ENCODE data around the gene EIF4G1.
A peak's percentile ranks its signal among the peaks of the same experiment; 100 is the strongest.

EIF4G1 gene

DNA sequence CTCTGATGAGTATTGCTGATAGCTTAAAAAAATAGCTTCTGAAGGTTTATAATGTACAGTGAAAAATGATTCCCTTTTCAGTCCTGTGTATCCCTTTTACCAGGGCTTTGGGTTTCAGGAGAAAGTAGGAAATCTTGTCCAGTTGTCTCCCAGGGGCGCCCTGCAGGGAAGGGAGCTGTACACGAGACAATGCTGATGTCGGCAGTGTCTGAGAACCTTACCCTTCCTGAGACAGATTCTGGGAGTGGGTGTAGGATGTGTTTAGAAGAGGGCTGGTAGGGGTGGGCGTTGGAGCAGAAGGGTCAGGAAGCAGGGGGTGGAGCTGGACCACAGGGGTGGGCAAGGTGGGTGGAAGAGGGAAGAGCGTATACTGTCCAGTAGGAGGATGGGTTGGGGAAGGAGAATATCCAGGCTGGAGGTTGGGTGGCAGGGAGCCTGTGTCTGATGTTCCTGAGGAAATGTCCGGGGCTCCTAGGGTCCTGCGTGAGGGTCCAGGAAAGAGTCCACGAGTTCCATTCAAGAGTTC lies 58.0 kb downstream of the EIF4G1 start:
- H3K36me3 ChIP-seq (ENCODE audit: insufficient read depth, low read length): 0 out of 2 replicates have a peak, but pooled peaks cover 10% of the 10 kb centered on the region
- H3K9ac ChIP-seq (ENCODE audit: low read depth, low read length): no peak overlapping the region
- no peaks in the 10 kb centered on the region for H3K9me3 ChIP-seq (ENCODE audit: control insufficient read depth, insufficient read depth, low read length)
- H3K4me1 ChIP-seq (ENCODE audit: insufficient read depth, low read length): peaks cover 10% of the 10 kb centered on the region

DNA sequence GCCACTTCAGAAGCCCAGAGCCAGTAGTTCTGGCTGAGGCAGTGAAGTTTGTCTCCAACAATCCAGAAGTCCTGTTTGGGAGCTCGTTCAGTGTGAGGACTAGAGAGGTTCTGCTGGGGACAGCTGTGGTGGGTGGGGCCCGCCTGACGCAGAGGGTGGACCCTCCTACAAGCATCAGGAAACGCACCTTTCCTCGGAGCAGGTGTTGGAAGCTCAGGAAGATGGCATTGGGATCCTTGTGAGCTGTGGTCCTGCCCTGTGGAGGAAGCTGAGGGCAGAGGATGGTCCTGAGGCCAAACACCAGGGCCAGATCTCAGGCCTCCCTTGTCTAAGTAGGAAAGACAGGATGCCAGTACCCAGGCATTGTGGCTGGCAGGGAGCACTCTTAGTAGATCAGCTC lies 58.5 kb downstream of the EIF4G1 start:
- no peaks in the 10 kb centered on the region for H3K9me3 ChIP-seq (ENCODE audit: control insufficient read depth, insufficient read depth, low read length)
- H3K9ac ChIP-seq (ENCODE audit: low read depth, low read length): no peak overlapping the region
- 0 out of 2 replicates have a peak, but pooled peaks cover 10% of the 10 kb centered on the region for H3K36me3 ChIP-seq (ENCODE audit: insufficient read depth, low read length)
- H3K4me1 ChIP-seq (ENCODE audit: insufficient read depth, low read length): peaks cover 10% of the 10 kb centered on the region

DNA sequence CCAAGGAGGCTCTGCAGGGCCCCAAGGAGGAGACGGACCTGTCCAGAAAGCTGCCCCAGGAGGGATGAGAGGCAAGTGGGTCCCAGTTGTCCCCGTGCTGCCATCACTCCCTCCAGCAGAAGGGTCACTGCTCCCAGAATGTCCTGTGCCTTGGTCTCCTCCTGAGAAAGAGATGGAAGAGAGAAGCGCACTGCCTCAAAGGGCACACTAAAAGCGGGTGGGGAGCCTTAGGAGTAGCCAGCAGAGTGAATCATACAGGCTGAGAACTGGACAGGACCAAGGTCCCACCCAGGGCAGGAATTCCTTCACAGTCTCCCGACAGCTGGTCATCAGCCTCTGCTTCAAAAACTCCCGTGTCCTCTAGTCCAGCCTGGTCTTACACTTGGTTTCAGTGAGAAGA lies 59.0 kb downstream of the EIF4G1 start:
- Histone ChIP-seq H3K36me3 (ENCODE audit: insufficient read depth, low read length) (0 out of 2 replicates have a peak, but pooled peaks cover 7% of the 10 kb centered on the region), H3K9ac (ENCODE audit: low read depth, low read length) (no peak overlapping the region)

DNA sequence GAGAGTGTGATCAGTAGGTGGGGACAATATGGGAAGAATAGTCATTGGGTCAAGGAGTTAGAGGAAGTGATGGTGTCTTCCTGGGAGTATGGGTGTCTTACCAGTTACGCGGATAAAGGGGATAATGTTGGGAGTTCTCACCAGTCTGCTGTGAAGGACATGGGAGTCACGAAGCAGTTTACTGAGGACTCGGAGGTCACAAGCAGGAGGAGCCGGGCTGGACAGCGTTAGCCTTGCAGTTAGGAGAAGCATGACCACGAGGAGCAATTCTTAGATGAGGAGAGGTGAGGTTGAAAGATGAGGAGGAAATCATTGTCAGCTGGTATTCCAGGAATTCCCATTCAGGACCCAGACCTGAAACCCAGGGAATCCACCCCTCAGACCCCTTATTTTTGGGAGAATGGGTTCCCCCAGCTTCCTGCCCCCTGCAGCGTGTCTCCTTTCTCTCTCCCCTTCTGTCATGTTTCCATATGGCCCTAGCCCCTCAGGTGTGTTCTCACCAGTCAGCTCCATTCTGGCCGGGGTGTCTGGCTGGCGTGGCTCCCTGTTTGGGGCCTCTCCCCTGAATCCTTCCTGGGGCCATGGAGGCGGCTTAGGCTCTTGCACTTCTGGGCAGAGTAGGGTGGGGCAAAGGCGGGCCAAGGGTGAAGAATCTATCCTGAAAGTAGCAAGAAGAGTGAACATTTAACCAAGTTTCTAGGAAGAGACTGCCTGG lies 61.5 kb downstream of the EIF4G1 start:
- Histone ChIP-seq H3K9me3 (ENCODE audit: control insufficient read depth, insufficient read depth, low read length) (no peaks in the 10 kb centered on the region), H3K9ac (ENCODE audit: low read depth, low read length) (no peak overlapping the region), H3K36me3 (ENCODE audit: insufficient read depth, low read length) (no peaks in the 10 kb centered on the region), H3K4me1 (ENCODE audit: insufficient read depth, low read length) (peaks cover 24% of the 10 kb centered on the region)

More for the DNA sequence above, 59.0 kb downstream of the EIF4G1 start:
- peaks cover 14% of the 10 kb centered on the region for H3K4me1 ChIP-seq (ENCODE audit: insufficient read depth, low read length)
- H3K9me3 ChIP-seq (ENCODE audit: control insufficient read depth, insufficient read depth, low read length): no peaks in the 10 kb centered on the region

DNA sequence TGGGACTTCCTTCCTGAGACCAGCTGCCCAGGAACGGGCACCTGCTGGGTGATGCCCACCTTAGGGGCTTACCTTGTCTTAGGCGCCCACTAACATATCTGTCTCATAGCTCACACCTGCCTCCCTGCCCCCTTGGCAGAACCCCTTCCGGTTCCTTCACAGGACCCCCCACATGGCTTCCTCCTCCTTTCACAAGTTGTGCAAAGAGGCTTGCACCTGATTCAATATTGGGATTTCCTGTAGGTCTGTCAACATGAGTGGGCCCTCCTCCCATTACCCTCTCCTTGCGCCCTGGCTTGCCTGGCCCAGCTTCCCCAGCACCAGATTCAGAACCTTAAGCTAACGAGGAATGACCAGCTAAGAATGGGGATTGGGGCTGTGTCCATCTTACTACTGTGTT lies 63.0 kb downstream of the EIF4G1 start:
- Histone ChIP-seq H3K36me3 (ENCODE audit: insufficient read depth, low read length) (no peaks in the 10 kb centered on the region), H3K9me3 (ENCODE audit: control insufficient read depth, insufficient read depth, low read length) (no peaks in the 10 kb centered on the region), H3K4me1 (ENCODE audit: insufficient read depth, low read length) (peaks cover 14% of the 10 kb centered on the region; the same call in 1 of the 2 replicates), H3K9ac (ENCODE audit: low read depth, low read length) (peak overlapping the region; percentile 18; the same call in 1 of the 2 replicates)

DNA sequence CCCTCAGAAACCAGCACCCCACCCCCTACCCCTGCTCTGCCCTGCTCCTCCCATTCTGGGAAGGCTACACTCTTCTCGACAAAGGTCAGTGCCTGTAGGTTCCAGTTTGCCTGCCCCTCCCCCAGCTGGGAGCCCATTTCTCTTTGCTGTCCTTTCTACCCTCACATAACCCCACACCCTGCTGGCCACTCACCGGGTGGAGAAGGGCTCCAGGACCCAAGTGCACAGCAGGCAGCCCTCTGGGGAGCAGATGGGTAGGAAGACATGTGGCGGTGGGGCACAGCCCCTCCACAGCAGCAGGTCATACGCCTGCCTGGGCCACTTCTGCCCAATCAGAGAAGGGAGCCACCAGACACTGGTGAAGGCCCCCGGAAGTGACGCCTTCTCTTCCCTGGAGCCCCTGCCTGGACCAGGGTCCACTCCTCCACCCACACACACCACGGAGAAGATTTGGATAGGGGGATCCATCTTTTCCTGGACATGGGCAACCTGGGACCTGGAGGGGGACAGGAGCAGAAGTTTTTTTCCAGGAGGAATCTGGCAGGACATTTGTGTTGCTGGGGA lies 63.6 kb downstream of the EIF4G1 start, which contains the start of gene THPO:
THPO (minus strand) TSS at position 326 of the 564 bp plus-strand sequence. CDS start 1,948 bp downstream, outside the sequence.
- H3K9me3 ChIP-seq (ENCODE audit: control insufficient read depth, insufficient read depth, low read length): no peaks in the 10 kb centered on the region

DNA sequence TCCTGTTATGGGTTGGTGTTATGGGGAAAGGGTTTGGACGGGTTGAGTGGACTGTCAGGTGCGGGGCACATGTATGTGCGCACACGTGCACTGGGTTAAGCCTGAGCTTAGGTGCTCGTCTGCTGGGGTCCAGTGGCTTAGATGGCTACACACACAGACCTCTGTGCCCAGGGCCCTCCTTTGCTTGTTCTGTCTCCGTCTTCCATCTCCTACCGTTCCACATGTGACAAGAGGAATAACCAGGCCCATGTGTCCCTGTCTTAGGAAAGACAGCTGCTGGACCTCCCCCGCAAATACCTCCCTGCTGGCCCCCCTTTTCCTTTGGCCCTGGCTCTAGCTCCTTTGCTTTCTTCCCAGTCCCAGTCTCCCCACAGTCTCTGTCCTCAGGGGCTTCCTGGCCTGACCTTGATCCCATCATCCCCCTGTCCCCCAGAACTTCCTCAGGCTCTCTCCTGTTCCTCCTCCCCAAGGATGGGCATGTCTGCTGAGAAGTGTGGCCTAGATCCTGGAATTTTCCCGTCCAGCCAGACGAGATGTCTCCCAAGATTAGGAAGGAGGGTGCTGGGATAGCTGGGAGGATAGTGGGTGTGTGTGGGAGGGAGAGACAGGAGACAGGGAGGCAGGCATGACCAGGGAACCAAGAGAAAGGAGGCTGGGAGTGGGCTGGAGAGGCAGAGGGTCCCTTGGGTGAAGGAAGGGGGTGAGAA lies 64.4 kb downstream of the EIF4G1 start:
- Histone ChIP-seq H3K36me3 (ENCODE audit: insufficient read depth, low read length) (no peaks in the 10 kb centered on the region), H3K9ac (ENCODE audit: low read depth, low read length) (no peak overlapping the region; the same call in 1 of the 2 replicates), H3K4me1 (ENCODE audit: insufficient read depth, low read length) (peaks cover 14% of the 10 kb centered on the region; the same call in 1 of the 2 replicates), H3K9me3 (ENCODE audit: control insufficient read depth, insufficient read depth, low read length) (no peaks in the 10 kb centered on the region)

More for the DNA sequence above, 63.6 kb downstream of the EIF4G1 start, which contains the start of gene THPO:
- Histone ChIP-seq H3K9ac (ENCODE audit: low read depth, low read length) (peak within 1 kb of the TSS; percentile 18; the same call in 1 of the 2 replicates), H3K36me3 (ENCODE audit: insufficient read depth, low read length) (no peaks in the 10 kb centered on the region), H3K4me1 (ENCODE audit: insufficient read depth, low read length) (peaks cover 14% of the 10 kb centered on the region; the same call in 1 of the 2 replicates)

DNA sequence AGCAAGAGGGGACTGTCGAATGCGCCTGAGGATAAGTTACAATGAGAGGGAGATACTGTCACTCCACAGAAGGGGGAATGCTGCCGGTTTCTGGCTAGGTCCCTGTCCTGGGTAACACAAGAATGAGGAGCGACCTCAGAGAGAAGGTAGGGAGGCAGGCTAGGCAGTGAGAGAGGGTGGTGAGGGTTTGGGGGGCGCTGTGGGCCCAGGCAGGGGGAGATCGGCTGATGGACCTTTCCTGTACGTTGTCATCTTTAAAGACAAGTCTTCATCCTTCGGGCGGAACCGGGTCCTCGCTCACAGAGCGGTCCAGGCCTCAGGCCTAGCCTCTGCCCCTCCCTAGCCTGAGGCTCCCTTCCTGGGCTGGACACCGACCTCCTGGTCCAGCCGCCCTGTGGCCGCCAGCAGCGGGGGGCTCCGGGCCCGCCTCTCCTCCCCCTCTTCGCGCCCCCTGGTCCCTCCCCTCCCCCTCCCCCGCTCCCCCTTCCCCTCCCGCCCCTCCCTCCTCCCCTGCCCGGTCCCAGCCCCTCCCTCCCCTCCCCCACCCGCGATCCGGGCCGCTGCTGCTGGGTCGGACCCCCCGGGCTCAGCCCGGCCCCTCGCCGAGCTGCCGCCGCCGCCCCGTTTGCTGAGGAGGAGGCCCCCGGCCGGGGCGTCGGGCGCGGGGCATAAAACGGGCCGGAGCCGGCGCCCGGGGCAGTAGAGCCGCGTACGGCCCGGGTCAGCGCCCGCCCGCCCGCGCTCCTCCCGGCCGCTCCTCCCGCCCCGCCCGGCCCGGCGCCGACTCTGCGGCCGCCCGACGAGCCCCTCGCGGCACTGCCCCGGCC lies 65.2 kb downstream of the EIF4G1 start, which contains the start of gene CHRD:
CHRD (plus strand) TSS at position 697 of the 827 bp plus-strand sequence. CDS start 265 bp downstream, outside the sequence.
- peaks cover 14% of the 10 kb centered on the region; the same call in 1 of the 2 replicates for H3K4me1 ChIP-seq (ENCODE audit: insufficient read depth, low read length)
- no peaks in the 10 kb centered on the region for H3K36me3 ChIP-seq (ENCODE audit: insufficient read depth, low read length)
- peak within 1 kb of the TSS; percentile 53; the same call in 1 of the 2 replicates for H3K9ac ChIP-seq (ENCODE audit: low read depth, low read length)
- no peaks in the 10 kb centered on the region for H3K9me3 ChIP-seq (ENCODE audit: control insufficient read depth, insufficient read depth, low read length)

DNA sequence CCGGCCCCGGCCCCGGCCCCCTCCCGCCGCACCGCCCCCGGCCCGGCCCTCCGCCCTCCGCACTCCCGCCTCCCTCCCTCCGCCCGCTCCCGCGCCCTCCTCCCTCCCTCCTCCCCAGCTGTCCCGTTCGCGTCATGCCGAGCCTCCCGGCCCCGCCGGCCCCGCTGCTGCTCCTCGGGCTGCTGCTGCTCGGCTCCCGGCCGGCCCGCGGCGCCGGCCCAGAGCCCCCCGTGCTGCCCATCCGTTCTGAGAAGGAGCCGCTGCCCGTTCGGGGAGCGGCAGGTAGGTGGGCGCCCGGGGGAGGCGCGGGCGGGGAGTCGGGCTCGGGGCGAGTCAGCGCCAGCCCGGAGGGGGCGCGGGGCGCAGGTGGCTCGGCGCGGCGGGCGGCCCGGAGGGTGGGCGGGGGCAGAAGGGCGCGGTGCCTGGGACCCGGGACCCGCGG lies 65.8 kb downstream of the EIF4G1 start:
- no peaks in the 10 kb centered on the region for H3K36me3 ChIP-seq (ENCODE audit: insufficient read depth, low read length)

DNA sequence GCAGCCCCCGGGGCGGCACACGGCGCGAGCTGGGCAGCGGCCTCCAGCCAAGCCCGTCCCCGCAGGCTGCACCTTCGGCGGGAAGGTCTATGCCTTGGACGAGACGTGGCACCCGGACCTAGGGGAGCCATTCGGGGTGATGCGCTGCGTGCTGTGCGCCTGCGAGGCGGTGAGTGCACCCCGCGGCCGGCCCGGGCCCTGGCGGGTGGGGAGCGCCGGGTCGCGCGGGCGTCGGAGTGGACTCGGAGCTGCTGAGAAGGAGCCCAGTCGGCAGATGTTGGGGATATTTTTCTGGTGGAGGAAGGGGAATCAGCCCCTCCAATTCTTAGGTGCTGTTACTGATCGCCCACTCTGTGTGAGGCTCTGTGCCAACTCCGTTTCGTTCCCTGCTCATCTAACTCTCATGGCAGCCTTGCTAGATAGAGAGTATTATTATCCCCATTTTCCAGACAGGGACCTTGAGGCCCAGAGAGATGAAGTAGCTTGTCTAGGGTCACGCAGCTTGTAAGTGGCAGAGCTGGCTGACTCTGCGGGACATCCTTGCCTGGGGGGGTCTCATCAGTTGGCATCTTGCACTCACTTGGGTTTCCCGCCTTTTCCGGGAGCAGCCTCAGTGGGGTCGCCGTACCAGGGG lies 66.3 kb downstream of the EIF4G1 start:
- peak overlapping the region; percentile 53; the same call in 1 of the 2 replicates for H3K9ac ChIP-seq (ENCODE audit: low read depth, low read length)
- H3K36me3 ChIP-seq (ENCODE audit: insufficient read depth, low read length): no peaks in the 10 kb centered on the region
- H3K4me1 ChIP-seq (ENCODE audit: insufficient read depth, low read length): peaks cover 14% of the 10 kb centered on the region; the same call in 1 of the 2 replicates
- H3K9me3 ChIP-seq (ENCODE audit: control insufficient read depth, insufficient read depth, low read length): no peaks in the 10 kb centered on the region

More for the DNA sequence above, 65.8 kb downstream of the EIF4G1 start:
- peaks cover 14% of the 10 kb centered on the region; the same call in 1 of the 2 replicates for H3K4me1 ChIP-seq (ENCODE audit: insufficient read depth, low read length)
- H3K9ac ChIP-seq (ENCODE audit: low read depth, low read length): peak overlapping the region; percentile 53; the same call in 1 of the 2 replicates
- H3K9me3 ChIP-seq (ENCODE audit: control insufficient read depth, insufficient read depth, low read length): no peaks in the 10 kb centered on the region

DNA sequence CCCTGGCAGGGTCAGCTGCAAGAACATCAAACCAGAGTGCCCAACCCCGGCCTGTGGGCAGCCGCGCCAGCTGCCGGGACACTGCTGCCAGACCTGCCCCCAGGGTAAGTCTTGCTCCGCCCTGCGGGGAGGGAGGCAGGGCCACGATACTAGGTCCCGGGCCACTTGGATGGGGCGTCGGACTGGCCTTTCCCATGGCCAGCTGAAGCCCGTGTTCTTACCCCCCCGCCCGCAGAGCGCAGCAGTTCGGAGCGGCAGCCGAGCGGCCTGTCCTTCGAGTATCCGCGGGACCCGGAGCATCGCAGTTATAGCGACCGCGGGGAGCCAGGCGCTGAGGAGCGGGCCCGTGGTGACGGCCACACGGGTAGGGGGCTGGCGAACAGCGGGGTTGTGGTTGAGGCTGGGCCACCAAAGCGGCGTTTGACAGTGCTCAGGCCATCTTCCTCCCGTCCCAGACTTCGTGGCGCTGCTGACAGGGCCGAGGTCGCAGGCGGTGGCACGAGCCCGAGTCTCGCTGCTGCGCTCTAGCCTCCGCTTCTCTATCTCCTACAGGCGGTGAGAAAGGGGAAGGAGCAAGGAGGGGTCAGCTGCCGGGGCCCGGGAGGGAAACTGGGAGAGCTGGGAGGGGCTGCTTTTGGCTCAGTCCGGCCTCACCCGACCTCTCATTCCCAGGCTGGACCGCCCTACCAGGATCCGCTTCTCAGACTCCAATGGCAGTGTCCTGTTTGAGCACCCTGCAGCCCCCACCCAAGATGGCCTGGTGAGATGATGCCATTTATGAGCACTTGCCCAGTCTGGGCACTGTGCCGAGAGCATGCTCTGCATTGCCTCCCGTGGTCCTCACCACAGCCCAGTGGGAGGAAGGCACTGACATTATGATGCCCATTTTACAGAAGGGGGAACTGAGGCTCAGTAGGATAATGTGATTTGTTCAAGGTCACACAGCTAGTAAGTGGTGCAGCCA lies 67.1 kb downstream of the EIF4G1 start:
- Histone ChIP-seq H3K9ac (ENCODE audit: low read depth, low read length) (peak overlapping the region; percentile 53; the same call in 1 of the 2 replicates), H3K36me3 (ENCODE audit: insufficient read depth, low read length) (no peaks in the 10 kb centered on the region), H3K4me1 (ENCODE audit: insufficient read depth, low read length) (peaks cover 14% of the 10 kb centered on the region; the same call in 1 of the 2 replicates), H3K9me3 (ENCODE audit: control insufficient read depth, insufficient read depth, low read length) (no peaks in the 10 kb centered on the region)
